NB4 (cell line): ENCODE measurements around the gene CPVL.

Experiments used
- CTCF ChIP-seq: IDR thresholded peaks from one replicate; pipeline ENCODE4 v1.5.1; 2012; ENCODE audit warnings: low read depth, low read length
- POLR2A ChIP-seq: IDR thresholded peaks from 2 replicates; pipeline ENCODE4 v1.6.1; 2011; ENCODE audit warnings: mild to moderate bottlenecking; ENCODE audit not compliant: insufficient read length; ENCODE audit errors: extremely low read depth

- no peak for TF ChIP-seq POLR2A
- no peak for TF ChIP-seq CTCF
Observed at GRCh38 chr7:29116361-29117200, 29.8 kb downstream of the CPVL start.
